MM.1S (cell line): ENCODE data around the gene APLP2.

Source experiments
- DNase-seq: peaks from one replicate; pipeline ENCODE4 v3.0.0-alpha.2; 2015
- H2AFZ ChIP-seq: fragments of 300-600 bp; sonication (generic); 2 replicates; pipeline ENCODE4 v1.6.0; 2016; ENCODE audit warnings: antibody characterized with exemption, low read length
- H3F3A ChIP-seq: fragments of 300-600 bp; sonication (generic); 2 replicates; pipeline ENCODE4 v1.6.1; 2016; ENCODE audit warnings: mild to moderate bottlenecking, antibody characterized with exemption, low read length, moderate library complexity, mixed read lengths; ENCODE audit not compliant: insufficient read depth
- H3K27ac ChIP-seq: fragments of 300-600 bp; sonication (generic); 2 replicates; pipeline ENCODE4 v1.5.1; 2016; ENCODE audit warnings: mild to moderate bottlenecking, low read length
- H3K27me3 ChIP-seq: fragments of 300-600 bp; sonication (generic); replicated peaks from 2 replicates; pipeline ENCODE4 v1.6.0; 2016; ENCODE audit warnings: low read length; ENCODE audit not compliant: insufficient read depth
- H3K36me3 ChIP-seq: fragments of 300-600 bp; sonication (generic); replicated peaks from 2 replicates; pipeline ENCODE4 v1.6.1; 2016; ENCODE audit warnings: mild to moderate bottlenecking, low read length, mixed read lengths; ENCODE audit not compliant: insufficient read depth
- H3K4me1 ChIP-seq: fragments of 300-600 bp; sonication (generic); 2 replicates; pipeline ENCODE4 v1.6.1; 2016; ENCODE audit warnings: low read length, mixed read lengths
- H3K4me2 ChIP-seq: fragments of 300-600 bp; sonication (generic); 2 replicates; pipeline ENCODE4 v1.6.0; 2016; ENCODE audit warnings: low read depth, low read length
- H3K4me3 ChIP-seq: fragments of 300-600 bp; sonication (generic); 2 replicates; pipeline ENCODE4 v1.5.1; 2016; ENCODE audit warnings: low read length, mixed read lengths
- H3K79me2 ChIP-seq: fragments of 300-600 bp; sonication (generic); 2 replicates; pipeline ENCODE4 v1.6.1; 2016; ENCODE audit warnings: mixed run types, low read length, mixed read lengths
- H3K9ac ChIP-seq: fragments of 300-600 bp; sonication (generic); 2 replicates; pipeline ENCODE4 v1.6.1; 2016; ENCODE audit warnings: low read length, mixed read lengths
- H3K9me2 ChIP-seq: fragments of 300-600 bp; sonication (generic); replicated peaks from 2 replicates; pipeline ENCODE4 v1.6.1; 2016; ENCODE audit warnings: mild to moderate bottlenecking, low read length, mixed read lengths; ENCODE audit not compliant: insufficient read depth
- H3K9me3 ChIP-seq: fragments of 300-600 bp; sonication (generic); replicated peaks from 2 replicates; pipeline ENCODE4 v1.6.1; 2016; ENCODE audit warnings: mild to moderate bottlenecking, low read length, mixed read lengths; ENCODE audit not compliant: insufficient read depth
- H4K20me1 ChIP-seq: fragments of 300-600 bp; sonication (generic); 2 replicates; pipeline ENCODE4 v1.6.1; 2016; ENCODE audit warnings: mild to moderate bottlenecking, low read length, moderate library complexity, mixed read lengths; ENCODE audit not compliant: insufficient read depth
- CTCF ChIP-seq: fragments of 300-600 bp; sonication (generic); IDR thresholded peaks from 2 replicates; pipeline ENCODE4 v1.5.1; 2016; ENCODE audit warnings: antibody characterized with exemption, low read length, mixed read lengths
- EZH2 ChIP-seq: fragments of 300-600 bp; sonication (generic); optimal IDR thresholded peaks from 2 replicates; pipeline ENCODE3; 2017; ENCODE audit warnings: low read depth, mild to moderate bottlenecking, antibody characterized with exemption, low read length, mixed read lengths
- EZH2phosphoT487 ChIP-seq: fragments of 300-600 bp; sonication (generic); IDR thresholded peaks from 2 replicates; pipeline ENCODE4 v1.6.1; 2018; ENCODE audit warnings: antibody characterized with exemption, low read length

Gene APLP2

GRCh38 chr11:130042093-130042591 lies 27.6 kb upstream of the APLP2 start:
- DNase-seq, result no peak
- no peaks in the 10 kb centered on the region for H3K4me1 ChIP-seq
- H3K4me2 ChIP-seq, result no peak overlapping the region

DNA sequence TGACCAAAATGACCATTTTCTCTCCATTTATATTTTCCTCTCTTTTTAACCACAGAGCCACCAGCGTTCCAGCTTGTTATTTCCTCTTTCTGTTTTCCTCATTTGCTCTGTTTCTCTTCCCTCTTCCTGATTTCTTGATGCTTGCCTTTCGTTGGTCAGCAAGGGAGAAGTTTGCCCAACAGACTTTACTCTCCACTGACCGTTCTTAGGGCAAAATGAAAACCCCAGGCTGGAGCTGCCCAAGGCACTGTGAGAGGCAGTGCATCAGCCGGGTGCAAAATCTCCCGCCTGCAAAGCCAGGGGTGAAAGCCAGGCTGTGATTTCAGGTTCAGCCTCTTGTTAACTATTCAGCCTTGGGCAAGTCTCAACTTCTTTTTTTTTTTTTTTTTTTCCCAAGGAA lies 26.1 kb upstream of the APLP2 start:
- TF ChIP-seq CTCF (no peak), EZH2 (no peak), EZH2phosphoT487 (no peak)
- Histone ChIP-seq H3K4me1 (no peaks in the 10 kb centered on the region), H2AFZ (no peak overlapping the region), H3K4me2 (no peak overlapping the region), H4K20me1 (no peaks in the 10 kb centered on the region), H3K9me2 (no peaks in the 10 kb centered on the region), H3K4me3 (no peak overlapping the region), H3K27ac (no peak overlapping the region), H3F3A (no peaks in the 10 kb centered on the region), H3K79me2 (no peaks in the 10 kb centered on the region), H3K9me3 (no peaks in the 10 kb centered on the region), H3K27me3 (no peaks in the 10 kb centered on the region; the same call in 1 of the 2 replicates), H3K36me3 (no peaks in the 10 kb centered on the region), H3K9ac (no peak overlapping the region)
- DNase-seq, result no peak

More at GRCh38 chr11:130042093-130042591, 27.6 kb upstream of the APLP2 start:
- Histone ChIP-seq H3K79me2 (no peaks in the 10 kb centered on the region), H2AFZ (no peak overlapping the region), H4K20me1 (no peaks in the 10 kb centered on the region), H3K9me2 (no peaks in the 10 kb centered on the region), H3K27me3 (no peaks in the 10 kb centered on the region; the same call in 1 of the 2 replicates), H3F3A (no peaks in the 10 kb centered on the region), H3K4me3 (no peak overlapping the region), H3K9me3 (no peaks in the 10 kb centered on the region), H3K36me3 (no peaks in the 10 kb centered on the region), H3K27ac (no peak overlapping the region), H3K9ac (no peak overlapping the region)
- TF ChIP-seq CTCF, result no peak

DNA sequence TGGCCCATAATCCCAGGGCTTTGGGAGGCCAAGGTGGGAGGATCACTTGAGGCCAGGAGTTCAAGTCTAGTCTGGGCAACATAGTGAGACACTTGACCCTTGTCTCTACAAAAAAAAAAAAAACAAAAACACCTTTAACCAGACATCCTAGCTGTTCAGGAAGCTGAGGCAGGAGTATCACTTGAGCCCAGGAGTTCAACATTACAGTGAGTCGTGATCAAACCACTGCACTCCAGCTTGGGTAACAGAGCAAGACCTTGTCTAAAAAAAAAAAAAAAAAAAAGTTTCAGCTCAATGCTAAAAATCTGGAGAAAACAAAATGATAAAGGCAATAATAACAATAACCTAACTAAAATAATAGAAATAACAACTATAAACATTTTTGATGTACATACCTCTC lies 22.6 kb upstream of the APLP2 start:
- no peaks in the 10 kb centered on the region for H3K9me2 ChIP-seq
- no peak overlapping the region for H2AFZ ChIP-seq
- DNase-seq, result no peak
- no peaks in the 10 kb centered on the region for H3K79me2 ChIP-seq
- H3K4me1 ChIP-seq, result no peaks in the 10 kb centered on the region
- TF ChIP-seq CTCF (no peak), EZH2phosphoT487 (no peak), EZH2 (no peak)
- no peak overlapping the region for H3K4me2 ChIP-seq
- no peak overlapping the region for H3K4me3 ChIP-seq
- no peaks in the 10 kb centered on the region for H3K36me3 ChIP-seq
- H4K20me1 ChIP-seq, result no peaks in the 10 kb centered on the region
- no peaks in the 10 kb centered on the region; the same call in 1 of the 2 replicates for H3K27me3 ChIP-seq
- no peaks in the 10 kb centered on the region for H3K9me3 ChIP-seq
- H3K9ac ChIP-seq, result no peak overlapping the region
- H3K27ac ChIP-seq, result no peak overlapping the region
- no peaks in the 10 kb centered on the region for H3F3A ChIP-seq
